SK-N-SH (cell line): Measurements from ENCODE around the gene MYO16.

ENCODE experiments used
- FOXJ3 ChIP-seq: sonication (generic); formaldehyde crosslinking; IDR thresholded peaks from 2 replicates; pipeline ENCODE4 v1.5.1; 2020; ENCODE audit warnings: mild to moderate bottlenecking, missing genetic modification reagents
- FOXM1 ChIP-seq: IDR thresholded peaks from 2 replicates; pipeline ENCODE4 v1.4.0; 2012; ENCODE audit warnings: low read depth, mild to moderate bottlenecking
- JUND ChIP-seq: IDR thresholded peaks from 2 replicates; pipeline ENCODE4 v1.4.0; 2012
- TF ChIP-seq, protein P1 (sequence below): IDR thresholded peaks from 2 replicates; pipeline ENCODE4; 2012
- TF ChIP-seq, protein P2 (sequence below): fragments of 200-600 bp; sonication (generic); IDR thresholded peaks from 2 replicates; pipeline ENCODE4 v1.6.1; 2017; ENCODE audit warnings: antibody characterized with exemption, mild to moderate bottlenecking, moderate library complexity

DNA sequence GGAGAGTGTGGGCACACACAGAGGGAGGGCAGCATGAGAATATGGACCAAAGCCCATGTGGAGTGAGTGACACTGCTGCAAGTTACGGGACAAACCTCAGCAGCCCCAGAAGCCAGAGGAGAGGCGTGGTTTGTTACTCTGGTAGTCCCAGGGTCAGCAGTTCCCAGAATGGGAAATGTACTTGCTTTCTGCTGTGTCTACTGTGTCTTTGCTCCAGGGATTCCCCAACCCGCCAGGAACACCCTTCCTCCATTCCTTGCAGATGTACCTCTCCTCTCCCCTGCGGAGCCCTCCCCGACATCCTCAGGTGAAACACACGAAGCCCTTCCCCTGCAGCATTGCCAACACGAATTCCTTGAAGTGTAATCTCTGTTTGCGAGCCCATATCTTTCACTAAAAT is 47.2 kb downstream of the MYO16 start:
- TF ChIP-seq FOXM1 (no peak), FOXJ3 (CRISPR knock-in tag) (no peak), JUND (no peak)
- TF ChIP-seq, protein P1, sequence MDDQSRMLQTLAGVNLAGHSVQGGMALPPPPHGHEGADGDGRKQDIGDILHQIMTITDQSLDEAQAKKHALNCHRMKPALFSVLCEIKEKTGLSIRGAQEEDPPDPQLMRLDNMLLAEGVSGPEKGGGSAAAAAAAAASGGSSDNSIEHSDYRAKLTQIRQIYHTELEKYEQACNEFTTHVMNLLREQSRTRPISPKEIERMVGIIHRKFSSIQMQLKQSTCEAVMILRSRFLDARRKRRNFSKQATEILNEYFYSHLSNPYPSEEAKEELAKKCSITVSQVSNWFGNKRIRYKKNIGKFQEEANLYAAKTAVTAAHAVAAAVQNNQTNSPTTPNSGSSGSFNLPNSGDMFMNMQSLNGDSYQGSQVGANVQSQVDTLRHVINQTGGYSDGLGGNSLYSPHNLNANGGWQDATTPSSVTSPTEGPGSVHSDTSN: no peak
- TF ChIP-seq, protein P2, sequence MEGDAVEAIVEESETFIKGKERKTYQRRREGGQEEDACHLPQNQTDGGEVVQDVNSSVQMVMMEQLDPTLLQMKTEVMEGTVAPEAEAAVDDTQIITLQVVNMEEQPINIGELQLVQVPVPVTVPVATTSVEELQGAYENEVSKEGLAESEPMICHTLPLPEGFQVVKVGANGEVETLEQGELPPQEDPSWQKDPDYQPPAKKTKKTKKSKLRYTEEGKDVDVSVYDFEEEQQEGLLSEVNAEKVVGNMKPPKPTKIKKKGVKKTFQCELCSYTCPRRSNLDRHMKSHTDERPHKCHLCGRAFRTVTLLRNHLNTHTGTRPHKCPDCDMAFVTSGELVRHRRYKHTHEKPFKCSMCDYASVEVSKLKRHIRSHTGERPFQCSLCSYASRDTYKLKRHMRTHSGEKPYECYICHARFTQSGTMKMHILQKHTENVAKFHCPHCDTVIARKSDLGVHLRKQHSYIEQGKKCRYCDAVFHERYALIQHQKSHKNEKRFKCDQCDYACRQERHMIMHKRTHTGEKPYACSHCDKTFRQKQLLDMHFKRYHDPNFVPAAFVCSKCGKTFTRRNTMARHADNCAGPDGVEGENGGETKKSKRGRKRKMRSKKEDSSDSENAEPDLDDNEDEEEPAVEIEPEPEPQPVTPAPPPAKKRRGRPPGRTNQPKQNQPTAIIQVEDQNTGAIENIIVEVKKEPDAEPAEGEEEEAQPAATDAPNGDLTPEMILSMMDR: no peak
